SKM-1 (cell line): ENCODE measurements around the gene PARD3B.

ENCODE experiments used
- DNase-seq: peaks from one replicate; lab custom pipeline; 2025; ENCODE audit not compliant: unreplicated experiment; lab: John Stamatoyannopoulos, UW

Gene PARD3B

DNA sequence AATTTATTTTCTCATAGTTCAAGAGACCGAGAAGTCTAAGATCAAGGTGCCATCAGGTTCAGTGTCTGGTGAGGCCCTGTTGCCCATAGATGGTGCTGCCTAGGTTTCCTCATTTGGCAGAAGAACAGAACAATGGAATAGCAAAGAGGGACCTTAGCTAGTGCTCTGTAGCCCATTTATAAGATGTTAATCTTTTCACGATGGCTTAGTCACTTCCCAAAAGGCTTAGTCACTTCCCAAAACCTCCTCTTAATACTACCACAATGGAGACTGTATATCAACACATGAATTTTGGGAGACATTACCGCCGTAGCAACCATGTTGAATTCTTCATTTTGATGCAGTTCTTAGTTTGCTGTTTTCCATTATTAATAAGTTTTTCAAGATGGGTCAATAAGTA lies 890.7 kb downstream of the PARD3B start:
- no peak for DNase-seq

DNA sequence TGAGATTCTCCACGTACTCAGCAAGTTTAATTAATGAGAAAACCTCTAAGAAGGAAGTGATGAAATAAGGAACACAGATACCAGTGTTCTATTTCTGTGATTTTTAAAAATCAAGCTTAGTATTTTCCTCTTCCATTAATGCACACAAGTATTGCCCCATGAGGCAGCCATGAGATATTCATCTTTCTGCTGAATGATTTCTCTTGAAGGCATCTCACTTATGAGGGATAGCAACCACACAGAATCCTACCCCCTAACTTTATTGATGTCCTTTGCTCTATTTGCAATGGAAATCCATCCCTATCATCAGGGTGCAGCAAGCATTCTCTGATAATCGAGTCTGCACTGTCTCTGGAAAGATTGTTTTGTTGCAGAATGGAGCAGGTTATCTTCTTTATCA lies 893.0 kb downstream of the PARD3B start:
- DNase-seq: no peak

DNA sequence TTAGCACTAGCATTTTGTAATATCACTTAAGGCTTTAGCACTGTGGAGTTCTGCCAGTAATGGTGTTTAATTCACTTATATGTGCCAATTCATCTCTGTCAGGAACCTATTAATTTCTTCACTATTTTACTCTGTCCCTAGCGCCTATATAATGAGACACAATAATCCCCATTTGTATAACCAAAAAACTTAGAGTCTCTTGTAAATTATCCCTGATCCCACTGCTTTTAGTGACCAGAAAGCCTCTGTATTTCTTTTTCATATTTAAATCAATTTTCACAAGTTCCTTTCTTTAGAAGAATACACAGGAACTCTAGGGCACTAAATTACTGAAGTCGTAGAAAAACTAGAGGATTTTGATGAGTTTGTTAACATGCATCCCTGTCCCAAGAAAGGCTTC lies 894.3 kb downstream of the PARD3B start:
- no peak for DNase-seq

- DNase-seq: no peak
These were observed 896.2 kb downstream of the PARD3B start for GRCh38 chr2:205441524-205441923.

DNA sequence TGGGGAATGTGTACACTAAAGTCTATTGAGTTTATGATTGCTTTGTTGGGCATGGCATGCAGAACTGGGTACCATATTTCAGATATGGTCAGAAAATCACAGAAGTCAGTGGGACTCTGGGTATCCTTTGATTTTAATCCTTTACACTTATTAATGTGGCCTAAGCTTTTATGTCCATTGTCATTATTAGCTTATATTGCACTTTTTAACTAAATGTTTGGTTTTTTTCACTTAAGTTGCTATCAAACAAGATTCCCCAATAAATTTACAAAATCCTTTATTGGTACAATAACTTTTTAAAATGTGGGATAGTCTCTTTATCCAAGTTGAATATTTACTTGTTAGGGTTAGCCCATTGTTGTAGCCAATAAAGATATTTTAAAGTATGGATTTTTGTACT lies 902.9 kb downstream of the PARD3B start:
- DNase-seq: no peak

GRCh38 chr2:205451901-205452512 lies 906.7 kb downstream of the PARD3B start:
- no peak for DNase-seq

DNA sequence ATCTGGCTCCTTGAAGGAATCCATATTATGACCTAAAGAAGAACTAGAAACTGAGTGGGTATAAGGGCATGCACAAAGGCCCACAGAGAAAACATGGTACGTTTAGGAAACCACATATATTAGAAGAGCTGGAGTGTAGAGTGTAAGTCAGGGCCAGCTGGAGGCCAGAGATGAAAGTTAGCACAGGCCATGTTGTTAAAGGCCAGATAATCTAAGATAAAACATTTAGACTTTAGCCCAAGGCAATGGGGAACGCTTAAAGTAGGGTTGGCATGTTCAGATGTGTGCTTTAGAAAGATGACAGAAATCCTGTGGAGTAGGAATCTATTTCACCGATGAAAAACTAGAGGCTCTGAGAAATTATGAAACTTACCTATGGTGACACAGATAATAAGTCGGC lies 907.9 kb downstream of the PARD3B start:
- no peak for DNase-seq

DNA sequence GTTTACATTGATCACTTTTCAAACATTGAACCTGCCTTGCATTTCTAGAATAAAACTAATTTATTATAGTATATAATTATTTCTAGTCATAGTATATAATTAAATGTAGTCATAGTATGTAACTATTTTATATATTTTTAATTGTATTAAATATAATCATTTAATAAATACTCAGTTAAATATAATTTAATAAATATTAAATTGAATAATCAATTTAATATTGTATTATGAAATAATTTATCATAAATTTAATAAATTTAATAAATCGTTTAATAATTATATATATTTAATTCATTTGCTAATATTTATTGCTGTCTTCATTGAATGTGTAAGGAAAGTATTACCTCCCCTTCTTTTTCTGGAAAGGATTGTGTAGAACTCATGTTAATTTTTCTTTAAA lies 911.4 kb downstream of the PARD3B start:
- no peak for DNase-seq

DNA sequence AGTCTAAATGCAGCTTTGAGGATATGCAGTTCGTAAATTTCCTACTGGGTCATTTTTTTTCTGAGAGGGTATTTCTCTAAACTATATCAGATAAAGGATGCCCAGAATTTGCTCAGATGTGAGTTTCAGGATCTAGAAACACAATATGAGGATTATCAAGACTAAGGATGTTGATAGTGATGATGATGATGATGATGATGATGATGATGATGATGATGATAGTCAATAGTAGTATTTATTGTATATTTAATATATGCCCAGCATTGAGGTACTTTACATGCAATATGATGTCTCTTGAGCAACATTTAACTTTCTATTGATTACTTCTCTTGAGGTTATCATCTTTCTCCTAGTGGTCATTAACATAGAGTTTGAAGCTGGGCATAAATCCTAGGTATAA lies 914.9 kb downstream of the PARD3B start:
- no peak for DNase-seq

- no peak for DNase-seq
These were observed 915.9 kb downstream of the PARD3B start for GRCh38 chr2:205461169-205461568.

GRCh38 chr2:205461678-205462665 lies 916.7 kb downstream of the PARD3B start:
- no peak for DNase-seq

GRCh38 chr2:205462681-205463345 lies 917.5 kb downstream of the PARD3B start:
- DNase-seq: no peak

GRCh38 chr2:205463466-205464025 lies 918.3 kb downstream of the PARD3B start:
- no peak for DNase-seq

GRCh38 chr2:205464681-205465080 lies 919.4 kb downstream of the PARD3B start:
- DNase-seq: no peak

GRCh38 chr2:205465791-205466190 lies 920.5 kb downstream of the PARD3B start:
- DNase-seq: no peak

DNA sequence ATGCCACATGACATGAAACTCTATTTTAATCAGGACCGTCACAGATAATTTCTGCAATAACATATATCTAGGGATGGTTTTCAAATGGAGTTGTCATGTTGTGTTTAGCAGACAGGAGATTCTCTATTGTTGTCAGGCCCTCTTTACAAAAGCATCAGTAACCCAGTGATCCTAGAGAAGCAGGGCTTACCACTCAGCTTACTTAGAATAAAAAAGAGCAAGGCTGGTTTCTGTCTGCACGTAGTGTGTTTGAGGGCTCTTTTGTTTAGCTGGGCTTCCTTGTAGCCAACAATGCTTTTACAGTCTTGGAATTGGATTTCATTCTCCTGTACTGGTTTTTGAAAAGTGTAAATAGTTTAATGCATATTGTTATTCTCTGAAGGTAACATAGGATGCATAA lies 926.5 kb downstream of the PARD3B start:
- no peak for DNase-seq

DNA sequence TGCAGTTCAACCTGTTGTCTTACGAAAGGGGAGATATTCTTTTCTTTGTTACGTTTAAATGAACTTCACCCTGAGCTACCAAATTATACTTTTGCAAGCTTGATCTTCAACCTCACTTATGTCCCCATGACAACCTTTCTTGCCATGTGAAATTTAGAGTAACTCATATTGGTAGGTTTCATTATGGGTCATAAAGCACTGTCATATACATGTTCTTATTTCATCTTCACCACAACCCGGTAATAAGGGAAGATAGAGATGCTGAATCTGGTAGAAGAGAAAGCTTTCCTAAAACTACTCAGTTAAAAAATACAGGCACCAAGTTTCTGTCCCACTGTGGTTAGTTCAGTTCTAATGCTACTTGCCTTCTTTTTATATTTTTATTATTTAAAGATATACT lies 928.5 kb downstream of the PARD3B start:
- no peak for DNase-seq

DNA sequence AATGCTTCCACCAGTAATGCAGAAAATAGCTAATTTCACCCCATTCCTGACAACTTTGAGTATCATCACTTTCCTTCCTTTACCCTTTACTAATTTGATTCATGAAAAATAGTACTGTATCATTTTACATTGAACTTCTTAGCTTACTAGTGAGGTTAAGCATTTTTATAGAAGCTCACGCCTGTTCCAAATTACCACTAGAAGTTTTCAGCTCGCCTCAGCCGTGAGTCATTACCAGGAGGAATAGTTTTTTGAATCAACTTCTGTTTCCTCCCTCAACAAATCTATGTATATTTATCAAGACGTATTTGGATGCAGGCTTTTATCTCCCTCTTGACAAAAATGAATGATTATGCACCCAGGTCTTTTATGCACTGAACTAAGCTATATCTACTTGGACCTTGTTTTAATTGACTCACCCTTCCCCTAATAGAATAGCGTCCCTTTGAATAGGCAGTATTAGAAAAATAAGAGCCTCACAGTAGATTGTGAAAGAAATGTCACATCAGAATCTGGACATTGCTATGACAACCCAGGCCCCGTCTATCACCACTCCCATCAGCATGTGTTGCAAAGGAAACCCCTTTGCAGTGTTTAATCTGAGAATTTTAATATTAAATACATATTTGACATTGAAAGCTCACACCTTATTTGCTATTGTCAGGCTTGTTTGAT lies 929.6 kb downstream of the PARD3B start:
- no peak for DNase-seq

DNA sequence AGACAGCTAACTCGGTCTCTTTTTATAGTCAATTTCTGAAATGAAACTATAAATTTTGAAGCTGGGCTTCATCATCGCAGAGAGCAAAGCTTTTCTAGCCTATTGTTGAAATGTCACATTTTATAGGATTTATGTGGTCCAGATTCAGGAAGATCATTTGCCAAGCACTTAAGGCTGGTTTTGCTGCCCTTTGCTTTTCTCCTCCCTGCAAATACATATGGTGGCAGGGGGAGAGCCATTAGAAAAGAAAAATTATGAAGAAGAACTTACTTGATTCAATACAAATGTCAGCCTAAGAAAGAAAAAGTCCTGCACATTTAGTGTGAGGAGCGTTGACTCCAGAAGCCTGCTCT lies 930.1 kb downstream of the PARD3B start:
- DNase-seq: no peak

GRCh38 chr2:205477016-205477705 lies 931.9 kb downstream of the PARD3B start:
- no peak for DNase-seq

DNA sequence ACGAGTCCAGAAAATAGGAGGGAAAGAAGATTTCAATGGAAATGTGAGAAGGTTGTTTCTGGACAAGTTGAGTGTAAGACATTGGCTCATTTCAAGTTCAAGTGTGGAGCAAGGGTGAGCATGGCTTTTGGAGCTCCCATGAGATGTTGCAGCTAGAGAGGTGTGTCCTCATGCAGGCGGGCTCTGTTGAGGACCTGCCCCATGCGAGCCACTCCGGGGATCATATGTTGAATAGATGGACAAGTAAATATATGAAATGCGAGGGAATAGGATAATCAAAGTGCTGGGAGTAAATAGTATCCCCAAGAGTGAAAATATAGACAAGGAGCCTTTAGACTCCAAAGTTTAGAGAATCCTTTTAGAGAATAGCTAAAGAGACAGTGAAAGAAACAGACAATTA lies 936.6 kb downstream of the PARD3B start:
- DNase-seq: no peak
